GM18873 (cell line): ENCODE results near the gene DCLK2.

ENCODE experiments used
- ATAC-seq: cut with Tn5 transposase; IDR thresholded peaks from one replicate; pipeline ENCODE4 v1.9.1; 2021; ENCODE audit warnings: mild to moderate bottlenecking, moderate library complexity, moderate number of reproducible peaks; ENCODE audit not compliant: unreplicated experiment, low FRiP score

The DCLK2 gene

GRCh38 chr4:150078041-150078578 lies at the start of gene DCLK2:
Gene DCLK2, plus strand, starts transcription at chr4:150078445. Its CDS starts 583 bp downstream, at chr4:150079028.
- ATAC-seq, result no peak

GRCh38 chr4:150032541-150032940 lies 45.7 kb upstream of the DCLK2 start:
- no peak for ATAC-seq

GRCh38 chr4:150033081-150033480 lies 45.2 kb upstream of the DCLK2 start:
- ATAC-seq, result no peak

GRCh38 chr4:150033901-150034300 lies 44.3 kb upstream of the DCLK2 start:
- ATAC-seq, result no peak

GRCh38 chr4:150037251-150037856 lies 40.9 kb upstream of the DCLK2 start:
- no peak for ATAC-seq

- ATAC-seq, result peak; percentile 82
These were observed 39.7 kb upstream of the DCLK2 start for GRCh38 chr4:150038335-150039076.

- no peak for ATAC-seq
These were observed 38.7 kb upstream of the DCLK2 start for GRCh38 chr4:150039274-150040127.

GRCh38 chr4:150044517-150044916 lies 33.7 kb upstream of the DCLK2 start:
- no peak for ATAC-seq

- no peak for ATAC-seq
These were observed 32.8 kb upstream of the DCLK2 start for GRCh38 chr4:150045410-150045809.

GRCh38 chr4:150046728-150047217 lies 31.5 kb upstream of the DCLK2 start:
- no peak for ATAC-seq

GRCh38 chr4:150047546-150047945 lies 30.7 kb upstream of the DCLK2 start:
- no peak for ATAC-seq

GRCh38 chr4:150049682-150050081 lies 28.6 kb upstream of the DCLK2 start:
- ATAC-seq, result no peak

GRCh38 chr4:150050566-150050965 lies 27.7 kb upstream of the DCLK2 start:
- no peak for ATAC-seq

GRCh38 chr4:150051111-150051510 lies 27.1 kb upstream of the DCLK2 start:
- no peak for ATAC-seq

GRCh38 chr4:150055467-150055866 lies 22.8 kb upstream of the DCLK2 start:
- no peak for ATAC-seq

- ATAC-seq, result no peak
These were observed 21.7 kb upstream of the DCLK2 start for GRCh38 chr4:150056569-150056968.

- ATAC-seq, result no peak
These were observed 17.0 kb upstream of the DCLK2 start for GRCh38 chr4:150061086-150061776.

- no peak for ATAC-seq
These were observed 15.1 kb upstream of the DCLK2 start for GRCh38 chr4:150063128-150063527.

GRCh38 chr4:150065740-150066139 lies 12.5 kb upstream of the DCLK2 start:
- no peak for ATAC-seq

GRCh38 chr4:150067859-150068258 lies 10.4 kb upstream of the DCLK2 start:
- ATAC-seq, result no peak
